HepG2 (cell line): ENCODE results near the gene IRS1. TPM values are rescaled to one million over a fixed set of nuclear protein-coding genes. Genes with fewer than 3 reads are reported as not detected.
A peak's percentile ranks its signal among the peaks of the same experiment; 100 is the strongest.

Experiments used
- ATAC-seq: fragments of 200-7000 bp; cut with Tn5 transposase; 3 replicates; pipeline ENCODE4 v1.9.1; 2020; ENCODE audit warnings: mild to moderate bottlenecking, moderate library complexity
- BruUV-seq: library from RNA; stranded (reverse); fragments of 400-500 nt; replicated peaks from 2 replicates; lab custom pipeline; 2021; lab: Mats Ljungman, UMichigan
- CTCF ChIA-PET: fragments of 300-600 bp; formaldehyde crosslinking; extraction: SDS; loops from one replicate; lab custom pipeline; 2021; ENCODE audit warnings: low total read pairs, inconsistent platforms, low intra/inter-chr PET ratio; lab: Yijun Ruan, JAX
- POLR2A ChIA-PET: fragments of 350-600 bp; sonication (Branson Sonifier 250); formaldehyde crosslinking; loops from one replicate; lab custom pipeline; 2020; ENCODE audit warnings: antibody characterized with exemption, inconsistent platforms; lab: Yijun Ruan, JAX
- DNase-seq: peaks from one replicate; pipeline ENCODE4 v3.0.0-alpha.2; 2015; ENCODE audit warnings: low spot score
- FAIRE-seq: peaks from 3 replicates; lab custom pipeline; 2011; peaks lifted over from hg19 to GRCh38; lab: Jason Lieb, UNC
- H2AFZ ChIP-seq: one replicate; pipeline ENCODE4 v1.6.1; 2011; ENCODE audit warnings: low read length, inconsistent platforms
- H3K27ac ChIP-seq: fragments of 300-600 bp; 3 replicates; pipeline ENCODE4 v1.8.0; 2011; ENCODE audit warnings: mixed run types, mild to moderate bottlenecking, mixed read lengths, low read length, inconsistent platforms; ENCODE audit not compliant: insufficient read depth; ENCODE audit errors: extremely low read length
- H3K27me3 ChIP-seq, 2 experiments: fragments of 200-600 bp in 1 of 2; 2 replicates in 1 of 2; 3 replicates in 1 of 2; pipeline versions ENCODE4 v1.6.0 to v1.8.0; 2011; ENCODE audit warnings: low read length in 2 of 2, mild to moderate bottlenecking in 2 of 2, moderate library complexity in 2 of 2, inconsistent platforms in 1 of 2; ENCODE audit not compliant: insufficient read depth in 2 of 2, control insufficient read depth in 1 of 2
- H3K36me3 ChIP-seq, 2 experiments: fragments of 200-600 bp in 1 of 2; replicated peaks in 1 of 2; 2 replicates in 1 of 2; 3 replicates in 1 of 2; pipeline versions ENCODE4 v1.5.1 to v1.8.0; 2011; ENCODE audit warnings: low read length in 2 of 2, inconsistent platforms in 1 of 2; ENCODE audit not compliant: insufficient read depth in 2 of 2, control insufficient read depth in 1 of 2
- H3K4me1 ChIP-seq: 2 replicates; pipeline ENCODE4 v1.5.1; 2012; ENCODE audit warnings: low read length, inconsistent platforms; ENCODE audit not compliant: insufficient read depth
- H3K4me2 ChIP-seq: 2 replicates; pipeline ENCODE4 v1.6.0; 2011; ENCODE audit warnings: low read depth, low read length, inconsistent platforms
- H3K4me3 ChIP-seq, 3 experiments: fragments of 200-600 bp in 1 of 3; sonication (generic), shearing (Covaris generic) in 1 of 3; replicated peaks in 1 of 3; 2 replicates each; pipeline ENCODE4 v1.5.1; 2011 to 2016; ENCODE audit warnings: low read length in 3 of 3, inconsistent platforms in 2 of 3, low read depth in 2 of 3, mild to moderate bottlenecking in 2 of 3, control low read depth in 1 of 3, mixed read lengths in 1 of 3; ENCODE audit not compliant: insufficient read depth in 1 of 3
- H3K79me2 ChIP-seq: one replicate; pipeline ENCODE4 v1.6.1; 2011; ENCODE audit warnings: low read length, inconsistent platforms; ENCODE audit not compliant: insufficient read depth
- H3K9ac ChIP-seq: 2 replicates; pipeline ENCODE4 v1.6.0; 2011; ENCODE audit warnings: mild to moderate bottlenecking, low read depth, low read length, inconsistent platforms; ENCODE audit not compliant: insufficient read depth
- H3K9me3 ChIP-seq: 2 replicates; pipeline ENCODE4 v1.5.1; 2012; ENCODE audit warnings: mild to moderate bottlenecking, low read length
- H4K20me1 ChIP-seq: 2 replicates; pipeline ENCODE4 v1.6.0; 2011; ENCODE audit warnings: inconsistent platforms, mild to moderate bottlenecking, low read length, moderate library complexity; ENCODE audit not compliant: insufficient read depth
- DPF2 ChIP-seq: sonication (generic); formaldehyde crosslinking; IDR thresholded peaks from 2 replicates; pipeline ENCODE4 v1.4.0; 2020; ENCODE audit warnings: mild to moderate bottlenecking, low read depth, missing genetic modification reagents, borderline replicate concordance
- HNF4A ChIP-seq: sonication (generic); formaldehyde crosslinking; IDR thresholded peaks from 2 replicates; pipeline ENCODE4 v1.4.0; 2020; ENCODE audit warnings: missing genetic modification reagents
- MXI1 ChIP-seq: IDR thresholded peaks from 3 replicates; pipeline ENCODE4 v1.6.1; 2012; ENCODE audit warnings: low read depth, low read length, inconsistent platforms, borderline replicate concordance
- NFE2 ChIP-seq: sonication (generic); formaldehyde crosslinking; IDR thresholded peaks from 2 replicates; pipeline ENCODE4 v1.4.0; 2020; ENCODE audit warnings: missing genetic modification reagents
- NR2F1 ChIP-seq, 2 experiments: fragments of 450-650 bp in 1 of 2; formaldehyde crosslinking in 1 of 2; IDR thresholded peaks; 2 replicates each; pipeline versions ENCODE4 v1.5.0 to v1.6.1; 2016 to 2020; ENCODE audit warnings: mild to moderate bottlenecking in 1 of 2, missing compliant biosample characterization in 1 of 2, missing genetic modification reagents in 1 of 2, moderate library complexity in 1 of 2
- PHF5A ChIP-seq: IDR thresholded peaks from one replicate; pipeline ENCODE4 v1.6.1; 2018; ENCODE audit warnings: low read depth, missing genetic modification reagents; ENCODE audit not compliant: unreplicated experiment
- RXRA ChIP-seq: sonication (generic); formaldehyde crosslinking; IDR thresholded peaks from 2 replicates; pipeline ENCODE4 v1.5.1; 2020; ENCODE audit warnings: missing genetic modification reagents
- SALL1 ChIP-seq: sonication (generic); formaldehyde crosslinking; IDR thresholded peaks from 2 replicates; pipeline ENCODE4 v1.8.0; 2022; ENCODE audit warnings: mild to moderate bottlenecking, missing genetic modification reagents
- ZFP1 ChIP-seq: IDR thresholded peaks from 2 replicates; pipeline ENCODE4 v1.6.1; 2016
- ZNF580 ChIP-seq: IDR thresholded peaks from 2 replicates; pipeline ENCODE4 v1.6.1; 2016; ENCODE audit warnings: low read depth, borderline replicate concordance
- ZNF629 ChIP-seq: sonication (generic); formaldehyde crosslinking; conservative IDR thresholded peaks from 2 replicates; pipeline ENCODE4 v1.5.0; 2020; ENCODE audit warnings: missing genetic modification reagents
- ZNF646 ChIP-seq: sonication (generic); formaldehyde crosslinking; IDR thresholded peaks from 2 replicates; pipeline ENCODE4 v1.9.0; 2021; ENCODE audit warnings: mild to moderate bottlenecking, missing genetic modification reagents
- ZNF746 ChIP-seq: sonication (generic); formaldehyde crosslinking; IDR thresholded peaks from 2 replicates; pipeline ENCODE4 v1.8.0; 2022; ENCODE audit warnings: mild to moderate bottlenecking, missing genetic modification reagents
- WGBS: methylation state at CpG from one replicate; pipeline ENCODE4 v1.1.6; 2017; ENCODE audit warnings: low lambda C conversion rate; 5-methylcytosine and 5-hydroxymethylcytosine counted together
- in situ Hi-C: cut with HindIII; loops from 2 replicates; pipeline ENCODE4 v1.10.0; 2017; ENCODE audit warnings: low pct_unique_long_range_greater_than_20kb; ENCODE audit not compliant: extremely low pct_ligation_motif_present
- intact Hi-C: fragments of 100-400 bp; cut with micrococcal nuclease; formaldehyde crosslinking; loops from one replicate; pipeline ENCODE4 v1.10.0; 2022; ENCODE audit not compliant: unreplicated experiment
- polyA plus RNA-seq, 8 experiments: library from polyadenylated mRNA; depleted of rRNA in 3 of 8; stranded (reverse) in 7 of 8; unstranded in 1 of 8; fragments of >200 nt; fragmentation: Illumina TruSeq in 4 of 8; extraction: Trizol in 4 of 8; gene quantifications; 2 replicates each; pipeline versions ENCODE4 v1.2.1 to v1.2.3, GENCODE V29; 2011 to 2016; ENCODE audit warnings: low read depth in 4 of 8, missing spikeins in 1 of 8, mixed read lengths in 1 of 8; ENCODE audit not compliant: insufficient read depth in 1 of 8
- total RNA-seq, 5 experiments: library from RNA; depleted of rRNA; stranded (reverse); fragments of >200 nt; fragmentation: Illumina TruSeq; extraction: Trizol; gene quantifications; 2 replicates each; pipeline ENCODE4 v1.2.3, GENCODE V29; 2016; ENCODE audit warnings: low read depth in 1 of 5

IRS1 gene
- total and polyA plus RNA-seq, 2 of the 13 experiments (the other 11 are each of a cell fraction or from before 2014, with no cell fraction given) = 8.7 to 9.0 TPM

- intact Hi-C loops (no loop called here), in situ Hi-C loops (no loop called here)
- TF ChIP-seq ZNF580 (CRISPR knock-in tag) = no peak
- peak; percentile 56 for TF ChIP-seq ZNF629 (CRISPR knock-in tag)
- peak; percentile 68 for TF ChIP-seq HNF4A (CRISPR knock-in tag)
- BruUV-seq = no TSS peak
- H3K9me3 ChIP-seq = no peaks in the 10 kb centered on the region
- no peak for ATAC-seq
- H3K79me2 ChIP-seq = no peaks in the 10 kb centered on the region
- ChIA-PET POLR2A (no interaction called here), CTCF (no interaction called here)
- no peaks in the 10 kb centered on the region for H3K36me3 ChIP-seq
- no peaks in the 10 kb centered on the region for H3K27me3 ChIP-seq
- H3K4me3 ChIP-seq = no peak overlapping the region
- H3K27ac ChIP-seq = no peak overlapping the region
- no peak overlapping the region for H3K4me2 ChIP-seq
- no peak overlapping the region for H2AFZ ChIP-seq
- no peak for FAIRE-seq
- H3K9ac ChIP-seq = no peak overlapping the region
- WGBS = 82% methylated on average over 1 of the region's 1 CpG
- no peak for DNase-seq
- H4K20me1 ChIP-seq = no peaks in the 10 kb centered on the region
- H3K4me1 ChIP-seq = no peaks in the 10 kb centered on the region; the same call in 1 of the 2 replicates
These were observed 81.9 kb downstream of the IRS1 start for GRCh38 chr2:226717719-226718118.

- ChIA-PET POLR2A (interaction anchor here (1.5 kb wide), 1 partner anchor 17 kb away, joined by 3 read pairs; no protein-coding TSS in a partner anchor), CTCF (no interaction called here)
- Histone ChIP-seq H3K27ac (no peak overlapping the region), H3K36me3 (no peaks in the 10 kb centered on the region), H3K9me3 (no peaks in the 10 kb centered on the region), H3K9ac (no peak overlapping the region), H3K79me2 (no peaks in the 10 kb centered on the region), H3K4me1 (no peaks in the 10 kb centered on the region; the same call in 1 of the 2 replicates), H4K20me1 (no peaks in the 10 kb centered on the region), H3K27me3 (no peaks in the 10 kb centered on the region), H2AFZ (no peak overlapping the region), H3K4me2 (no peak overlapping the region), H3K4me3 (no peak overlapping the region)
- in situ Hi-C loops (no loop called here), intact Hi-C loops (no loop called here)
- no peak for DNase-seq
- ATAC-seq = no peak
- FAIRE-seq = no peak
- no TSS peak for BruUV-seq
- TF ChIP-seq RXRA = no peak
- no peak for TF ChIP-seq NFE2 (CRISPR knock-in tag)
- no peak for TF ChIP-seq NR2F1 (CRISPR knock-in tag; IDR thresholded peaks at IDR 0.05)
- TF ChIP-seq ZNF746 (CRISPR knock-in tag) = no peak
- TF ChIP-seq ZNF646 = no peak
- TF ChIP-seq SALL1 = no peak
- TF ChIP-seq PHF5A (CRISPR knock-in tag) = no peak
- no peak for TF ChIP-seq MXI1
- TF ChIP-seq DPF2 = no peak
- TF ChIP-seq ZFP1 (CRISPR knock-in tag) = no peak
These were observed 83.5 kb downstream of the IRS1 start for GRCh38 chr2:226716126-226716525.
